GM21529 (cell line): ENCODE results near the gene CDK11A.
A peak's percentile ranks its signal among the peaks of the same experiment; 100 is the strongest.
"Not testable (repeated sequence)": the region's sequence is repeated elsewhere in the genome, so short reads cannot be mapped to it uniquely, and the experiment has no call there.

Experiments
- ATAC-seq: cut with Tn5 transposase; IDR thresholded peaks from one replicate; pipeline ENCODE4 v1.9.1; 2021; ENCODE audit not compliant: unreplicated experiment

The CDK11A gene

GRCh38 chr1:1754051-1754815 lies 30.1 kb upstream of the CDK11A start:
- no peak for ATAC-seq

GRCh38 chr1:1753607-1754005 lies 29.4 kb upstream of the CDK11A start:
- ATAC-seq = no peak

- no peak for ATAC-seq
Observed at GRCh38 chr1:1752636-1753606, 28.8 kb upstream of the CDK11A start.

- no peak for ATAC-seq
Observed at GRCh38 chr1:1752190-1752589, 28.0 kb upstream of the CDK11A start.

GRCh38 chr1:1749941-1750340 lies 25.8 kb upstream of the CDK11A start:
- not testable (repeated sequence) for ATAC-seq

- no peak for ATAC-seq
Observed at GRCh38 chr1:1748686-1749321, 24.6 kb upstream of the CDK11A start.

GRCh38 chr1:1746566-1746909 lies 22.4 kb upstream of the CDK11A start:
- ATAC-seq = peak; percentile 84

GRCh38 chr1:1745651-1746565 lies 21.8 kb upstream of the CDK11A start:
- ATAC-seq = peak; percentile 58

GRCh38 chr1:1742529-1742928 lies 18.4 kb upstream of the CDK11A start:
- not testable (repeated sequence) for ATAC-seq

GRCh38 chr1:1741013-1741412 lies 16.9 kb upstream of the CDK11A start:
- ATAC-seq = not testable (repeated sequence)

GRCh38 chr1:1738799-1739337 lies 14.7 kb upstream of the CDK11A start:
- not testable (repeated sequence) for ATAC-seq

- not testable (repeated sequence) for ATAC-seq
Observed at GRCh38 chr1:1737675-1738590, 13.8 kb upstream of the CDK11A start.

GRCh38 chr1:1732381-1732780 lies 8.2 kb upstream of the CDK11A start:
- ATAC-seq = no peak

- no peak for ATAC-seq
Observed at GRCh38 chr1:1730870-1731269, 6.7 kb upstream of the CDK11A start.

- not testable (repeated sequence) for ATAC-seq
Observed at GRCh38 chr1:1730230-1730629, 6.1 kb upstream of the CDK11A start.

- ATAC-seq = not testable (repeated sequence)
Observed at GRCh38 chr1:1729116-1729816, 5.1 kb upstream of the CDK11A start.

- not testable (repeated sequence) for ATAC-seq
Observed at GRCh38 chr1:1728308-1729005, 4.3 kb upstream of the CDK11A start.

GRCh38 chr1:1727131-1727651 lies 3.0 kb upstream of the CDK11A start:
- not testable (repeated sequence) for ATAC-seq
